Esophagus squamous epithelium (tissue), 5 donors: ENCODE data around the gene CAMK1D. TPM values are rescaled to one million over a fixed set of nuclear protein-coding genes. Genes with fewer than 3 reads are reported as not detected.
A peak's percentile ranks its signal among the peaks of the same experiment; 100 is the strongest.

Source experiments
- DNase-seq: peaks from one replicate; lab custom pipeline; 2025; lab: John Stamatoyannopoulos, UW
- H3K27ac ChIP-seq, 4 donors: fragments of 200-600 bp; sonication (generic); one replicate each; pipeline ENCODE4 v1.5.1; 2016 to 2019; ENCODE audit warnings: mild to moderate bottlenecking in 1 of 4
- H3K27me3 ChIP-seq, 4 donors: fragments of 200-600 bp; sonication (generic); 1 replicate in 3 of 4; 2 replicates in 1 of 4; pipeline versions ENCODE4 v1.5.1 to v1.6.0; 2017 to 2021; ENCODE audit warnings: antibody characterized with exemption in 1 of 4
- H3K36me3 ChIP-seq, 3 donors: fragments of 200-600 bp; sonication (generic); one replicate each; pipeline ENCODE4 v1.5.1; 2016 to 2019
- H3K4me1 ChIP-seq, 3 donors: fragments of 200-600 bp; sonication (generic); one replicate each; pipeline ENCODE4 v1.5.1; 2017 to 2019
- H3K4me3 ChIP-seq, 4 donors: fragments of 200-600 bp; sonication (generic); 1 replicate in 3 of 4; 2 replicates in 1 of 4; pipeline ENCODE4 v1.5.1; 2016 to 2019; ENCODE audit warnings: mild to moderate bottlenecking in 2 of 4, moderate library complexity in 1 of 4
- H3K9me3 ChIP-seq, 3 donors: fragments of 200-600 bp; sonication (generic); one replicate each; pipeline ENCODE4 v1.5.1; 2016 to 2019
- POLR2A ChIP-seq, 4 donors: fragments of 450-650 bp; IDR thresholded peaks; one replicate each; pipeline ENCODE4 v1.6.1; 2017; ENCODE audit warnings: antibody characterized with exemption in 4 of 4, mild to moderate bottlenecking in 4 of 4, moderate library complexity in 3 of 4
- WGBS, 2 donors: methylation state at CpG; one replicate each; pipeline ENCODE4 v1.1.5; 2018; 5-methylcytosine and 5-hydroxymethylcytosine counted together
- intact Hi-C: fragments of 100-400 bp; cut with DNase I; formaldehyde crosslinking; loops from one replicate; pipeline ENCODE4 v1.15.0; 2022
- total RNA-seq, 4 donors: library from RNA; depleted of rRNA; stranded (reverse); fragments of >200 nt; gene quantifications; one replicate each; pipeline ENCODE4 v1.1.0, GENCODE V29; 2016
- TF ChIP-seq, protein P1 (sequence below), 6 experiments: fragments of 450-650 bp in 4 of 6; fragments of 200-600 bp in 2 of 6; sonication (generic) in 2 of 6; IDR thresholded peaks; one replicate each; pipeline ENCODE4 v1.5.1; 2016 to 2019; ENCODE audit warnings: antibody characterized with exemption in 6 of 6, mild to moderate bottlenecking in 4 of 6, moderate library complexity in 4 of 6
- donor health status: DM: yes; HTN: yes; CAD: no.

CAMK1D gene
- total RNA-seq, 4 donors from 2014 or later = 3.8 to 11.8 (median 9.9) TPM

DNA sequence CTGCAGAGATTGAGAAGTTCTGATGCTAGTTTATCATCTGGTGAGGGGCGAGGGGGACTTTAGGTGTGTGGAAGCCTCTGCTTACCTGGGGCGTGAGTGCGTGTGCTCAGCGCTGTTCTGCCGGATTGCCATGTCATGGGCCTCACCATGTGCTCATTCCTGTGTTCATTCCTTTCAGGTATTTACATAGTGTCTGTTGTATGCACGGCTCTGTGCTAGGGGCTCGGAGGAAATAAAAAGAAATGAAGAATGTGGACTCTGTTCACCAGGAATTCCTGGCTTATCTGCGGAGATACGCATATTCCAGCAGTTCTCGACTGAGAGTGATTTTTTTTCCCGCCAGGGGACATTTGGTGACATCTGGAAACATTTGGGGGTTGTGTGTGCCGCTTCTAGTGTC is 152.0 kb downstream of the CAMK1D start:
- intact Hi-C loops = no loop called here
- H3K4me3 ChIP-seq = no peak overlapping the region
- 82 to 87% methylated on average over 7 to 10 of the region's 12 CpGs for WGBS, 2 donors

DNA sequence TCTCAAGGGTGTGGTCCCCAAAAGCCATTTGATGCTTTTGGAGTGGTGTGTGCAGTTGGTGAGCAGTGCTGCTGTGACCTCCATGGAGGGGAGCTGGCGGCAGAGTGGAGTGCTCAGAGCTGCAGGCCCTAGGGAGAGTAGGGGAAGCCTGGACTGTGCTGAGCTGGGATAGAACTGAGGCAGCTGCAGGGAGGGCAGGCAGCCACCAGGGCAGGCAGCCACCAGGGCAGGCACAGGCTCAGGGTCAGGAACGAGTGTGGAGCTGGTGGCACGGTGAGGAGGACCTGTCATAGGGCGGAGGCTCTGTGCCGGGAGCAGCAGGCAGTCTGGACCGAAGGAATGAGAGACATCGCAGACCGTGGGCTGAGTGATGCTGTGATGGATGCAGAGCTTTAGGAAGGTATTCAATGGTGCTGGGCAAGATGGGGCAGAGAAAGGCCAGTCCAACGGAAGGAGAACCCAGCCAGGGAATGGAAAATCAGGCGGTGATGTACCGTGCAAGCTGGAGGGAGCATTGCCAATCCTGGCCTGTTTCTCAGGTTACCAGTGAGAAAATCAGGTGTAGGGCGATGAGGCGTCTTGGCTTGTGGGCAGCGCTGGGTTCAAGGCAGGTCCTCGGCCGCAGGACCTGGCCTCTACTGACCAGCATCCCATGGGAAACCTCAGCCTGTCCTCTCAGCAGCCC is 152.6 kb downstream of the CAMK1D start:
- no peak overlapping the region for H3K27ac ChIP-seq
- H3K36me3 ChIP-seq = no peaks in the 10 kb centered on the region
- intact Hi-C loops = no loop called here
- DNase-seq = no peak
- no peaks in the 10 kb centered on the region for H3K9me3 ChIP-seq
- peaks cover 10 to 33% (median 15%) of the 10 kb centered on the region in 3 donors for H3K4me1 ChIP-seq
- H3K27me3 ChIP-seq = no peaks in the 10 kb centered on the region
- 88% methylated on average over 13 to 16 of the region's 16 CpGs for WGBS, 2 donors
- H3K4me3 ChIP-seq = no peak overlapping the region
- TF ChIP-seq, protein P1, sequence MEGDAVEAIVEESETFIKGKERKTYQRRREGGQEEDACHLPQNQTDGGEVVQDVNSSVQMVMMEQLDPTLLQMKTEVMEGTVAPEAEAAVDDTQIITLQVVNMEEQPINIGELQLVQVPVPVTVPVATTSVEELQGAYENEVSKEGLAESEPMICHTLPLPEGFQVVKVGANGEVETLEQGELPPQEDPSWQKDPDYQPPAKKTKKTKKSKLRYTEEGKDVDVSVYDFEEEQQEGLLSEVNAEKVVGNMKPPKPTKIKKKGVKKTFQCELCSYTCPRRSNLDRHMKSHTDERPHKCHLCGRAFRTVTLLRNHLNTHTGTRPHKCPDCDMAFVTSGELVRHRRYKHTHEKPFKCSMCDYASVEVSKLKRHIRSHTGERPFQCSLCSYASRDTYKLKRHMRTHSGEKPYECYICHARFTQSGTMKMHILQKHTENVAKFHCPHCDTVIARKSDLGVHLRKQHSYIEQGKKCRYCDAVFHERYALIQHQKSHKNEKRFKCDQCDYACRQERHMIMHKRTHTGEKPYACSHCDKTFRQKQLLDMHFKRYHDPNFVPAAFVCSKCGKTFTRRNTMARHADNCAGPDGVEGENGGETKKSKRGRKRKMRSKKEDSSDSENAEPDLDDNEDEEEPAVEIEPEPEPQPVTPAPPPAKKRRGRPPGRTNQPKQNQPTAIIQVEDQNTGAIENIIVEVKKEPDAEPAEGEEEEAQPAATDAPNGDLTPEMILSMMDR (IDR thresholded peaks at IDR 0.05) = peak in 1 of 6 experiments; percentile 4
- no peak for TF ChIP-seq POLR2A (IDR thresholded peaks at IDR 0.05)

More for the DNA sequence above, 152.0 kb downstream of the CAMK1D start:
- no peak for TF ChIP-seq POLR2A (IDR thresholded peaks at IDR 0.05)
- TF ChIP-seq, protein P1 (IDR thresholded peaks at IDR 0.05) = no peak
- Histone ChIP-seq H3K27ac (no peak overlapping the region), H3K9me3 (no peaks in the 10 kb centered on the region), H3K36me3 (no peaks in the 10 kb centered on the region), H3K27me3 (no peaks in the 10 kb centered on the region), H3K4me1 (peaks cover 10 to 33% (median 15%) of the 10 kb centered on the region in 3 donors)
- no peak for DNase-seq

DNA sequence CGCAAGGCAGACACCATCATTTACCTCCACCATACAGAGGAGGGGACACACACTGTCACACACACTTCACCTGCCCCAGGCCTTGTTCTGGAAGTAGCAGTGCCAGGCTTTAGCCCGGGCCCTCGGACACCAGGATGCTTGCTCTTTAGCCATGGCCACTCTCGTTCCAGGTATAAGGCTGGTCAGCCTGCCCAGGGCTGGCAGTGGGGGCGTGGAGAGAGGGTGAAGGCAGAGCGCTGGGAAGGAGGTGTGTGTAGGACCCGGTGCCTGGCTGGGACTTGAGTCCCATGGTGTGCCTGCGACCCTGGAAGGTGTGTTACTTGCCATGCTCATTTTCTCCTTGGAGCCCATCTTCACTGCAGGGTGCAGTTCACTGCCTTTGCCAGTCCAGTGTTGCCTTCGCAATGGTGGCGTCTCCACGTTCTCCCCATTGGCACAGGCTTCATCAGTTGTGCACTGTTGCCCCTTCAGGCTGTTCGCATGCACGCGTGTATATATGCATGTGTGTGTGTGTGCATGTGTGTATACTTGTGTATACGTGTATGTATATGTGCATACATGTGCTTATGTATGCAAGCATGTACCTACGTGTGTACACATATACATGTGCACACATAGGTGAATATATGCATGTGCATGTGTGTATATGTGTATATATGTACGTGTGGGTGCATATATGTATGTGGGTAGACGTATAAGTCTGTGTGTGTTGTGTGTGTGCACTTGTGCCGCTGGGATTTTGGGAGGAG is 153.4 kb downstream of the CAMK1D start:
- peaks cover 10 to 33% (median 15%) of the 10 kb centered on the region in 3 donors for H3K4me1 ChIP-seq
- intact Hi-C loops = no loop called here
- WGBS, 2 donors = 90 to 92% methylated on average over 15 to 18 of the region's 19 CpGs
- DNase-seq = no peak
- H3K4me3 ChIP-seq = no peak overlapping the region
- H3K27ac ChIP-seq = no peak overlapping the region
- no peaks in the 10 kb centered on the region for H3K27me3 ChIP-seq
- no peaks in the 10 kb centered on the region for H3K9me3 ChIP-seq
- TF ChIP-seq, protein P1 (IDR thresholded peaks at IDR 0.05) = no peak
- no peak for TF ChIP-seq POLR2A (IDR thresholded peaks at IDR 0.05)
- no peaks in the 10 kb centered on the region for H3K36me3 ChIP-seq

DNA sequence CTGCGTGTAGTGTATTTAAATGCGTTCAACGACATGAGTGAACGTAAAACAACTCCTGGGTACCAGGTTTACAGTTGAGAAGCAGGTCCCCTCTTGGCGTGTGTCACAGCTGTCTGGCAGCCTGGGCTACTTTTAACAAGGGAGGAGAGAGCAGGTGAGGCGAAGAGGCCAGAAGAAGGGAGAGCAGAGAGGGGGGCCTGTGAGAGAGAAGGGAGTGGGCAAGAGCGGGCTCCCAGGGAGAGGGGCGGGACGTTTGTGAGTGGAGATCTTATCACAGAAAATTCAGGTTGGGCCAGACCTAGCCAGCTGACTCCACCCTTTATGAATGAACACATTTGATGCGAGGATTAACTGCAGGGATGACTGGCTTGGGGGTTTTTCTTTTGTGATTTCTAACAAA is 154.0 kb downstream of the CAMK1D start:
- no peaks in the 10 kb centered on the region for H3K27me3 ChIP-seq
- TF ChIP-seq POLR2A (IDR thresholded peaks at IDR 0.05) = no peak
- TF ChIP-seq, protein P1 (IDR thresholded peaks at IDR 0.05) = no peak
- no peaks in the 10 kb centered on the region for H3K9me3 ChIP-seq
- intact Hi-C loops = no loop called here
- no peak for DNase-seq
- H3K4me1 ChIP-seq = peaks cover 10 to 33% (median 15%) of the 10 kb centered on the region in 3 donors
- H3K27ac ChIP-seq = no peak overlapping the region
- no peaks in the 10 kb centered on the region for H3K36me3 ChIP-seq
- H3K4me3 ChIP-seq = no peak overlapping the region
- 72 to 81% methylated on average over 10 of the region's 10 CpGs for WGBS, 2 donors

DNA sequence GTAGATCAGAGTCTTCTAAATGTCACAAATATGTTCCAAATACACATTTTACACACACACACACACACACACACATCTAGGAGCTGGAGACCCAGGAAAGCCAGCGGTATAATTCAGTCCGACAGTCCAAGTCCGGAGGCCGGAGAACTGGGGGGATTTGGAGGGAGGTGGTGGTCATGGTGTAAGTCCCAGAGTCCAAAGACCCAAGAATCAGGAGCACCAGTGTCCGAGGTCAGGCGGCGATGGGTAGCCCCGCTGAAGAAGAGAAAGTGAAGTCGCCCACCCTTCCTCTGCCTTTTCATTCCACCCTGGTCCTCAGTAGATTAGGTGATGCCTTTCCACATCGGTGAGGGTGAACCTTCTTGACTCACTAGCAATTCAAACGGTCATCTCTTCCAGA is 154.8 kb downstream of the CAMK1D start:
- intact Hi-C loops = no loop called here
- Histone ChIP-seq H3K9me3 (no peaks in the 10 kb centered on the region), H3K27ac (no peak overlapping the region), H3K4me1 (peaks cover 10 to 28% (median 13%) of the 10 kb centered on the region in 3 donors), H3K4me3 (no peak overlapping the region), H3K27me3 (no peaks in the 10 kb centered on the region), H3K36me3 (no peaks in the 10 kb centered on the region)
- TF ChIP-seq, protein P1 (IDR thresholded peaks at IDR 0.05) = no peak
- no peak for TF ChIP-seq POLR2A (IDR thresholded peaks at IDR 0.05)
- WGBS, 2 donors = 89 to 95% methylated on average over 11 of the region's 11 CpGs
- no peak for DNase-seq
